ENCODE results near the gene C2. TPM values are rescaled to one million over a fixed set of nuclear protein-coding genes. Genes with fewer than 3 reads are reported as not detected.

The C2 gene
- total and polyA plus RNA-seq, 2 donors (not counting 1 experiment from before 2014, with no cell fraction given) = 0.28 to 3.4 TPM

- intact Hi-C loops (cut with micrococcal nuclease) = no loop called here
- WGBS (ENCODE audit: insufficient coverage) = 89% methylated on average over 3 of the region's 3 CpGs
These were observed 16.2 kb downstream of the C2 start for GRCh38 chr6:31943742-31944141.

GRCh38 chr6:31945154-31945506 lies 17.6 kb downstream of the C2 start:
- 91% methylated on average over 9 of the region's 9 CpGs for WGBS (ENCODE audit: insufficient coverage)
- TF ChIP-seq EZH2 (IDR thresholded peaks at IDR 0.05; ENCODE audit: borderline replicate concordance, insufficient read depth, low read depth, low read length, poor library complexity, severe bottlenecking) (no peak), CTCF (IDR thresholded peaks at IDR 0.05) (no peak)
- Mint-ChIP-seq H3K4me3 (no peak overlapping the region), H3K27me3 (peaks cover 18% of the 10 kb centered on the region), H3K4me1 (no peaks in the 10 kb centered on the region), H3K27ac (no peak overlapping the region), H3K9me3 (ENCODE audit: insufficient read depth) (no peaks in the 10 kb centered on the region)
- ATAC-seq (ENCODE audit: low read depth) = no peak
- no peak overlapping the region for H2AFZ ChIP-seq (ENCODE audit: insufficient read depth, low read depth, low read length, poor library complexity, severe bottlenecking)
- H3K4me1 ChIP-seq (ENCODE audit: control insufficient read depth in 2 of 2, insufficient read depth in 2 of 2, low read length in 2 of 2) = no peaks in the 10 kb centered on the region
- H3K9ac ChIP-seq (ENCODE audit: low read length) = no peak overlapping the region
- H3K36me3 ChIP-seq (replicated peaks in 1 of 2; ENCODE audit: control extremely low read depth in 1 of 2, control insufficient read depth in 1 of 2, extremely low read depth in 1 of 2, insufficient read depth in 2 of 2, low read length in 1 of 2) = no peaks in the 10 kb centered on the region
- DNase-seq = no peak
- H3K4me2 ChIP-seq (replicated peaks; ENCODE audit: low read depth, low read length, poor library complexity, severe bottlenecking) = no peak overlapping the region
- H3K4me3 ChIP-seq (ENCODE audit: control extremely low read depth in 1 of 5, extremely low read depth in 1 of 5, insufficient read depth in 1 of 5, low read depth in 2 of 5, low read length in 4 of 5) = no peak overlapping the region
- intact Hi-C loops (cut with micrococcal nuclease) = no loop called here
- no peaks in the 10 kb centered on the region for H3K79me2 ChIP-seq (ENCODE audit: control insufficient read depth, insufficient read depth, low read length)
- H3K27me3 ChIP-seq (replicated peaks in 1 of 4; ENCODE audit: control extremely low read depth in 1 of 4, control insufficient read depth in 3 of 4, insufficient read depth in 4 of 4, low read length in 3 of 4) = peaks cover 0 to 26% (median 5%) of the 10 kb centered on the region in 4 experiments
- no peaks in the 10 kb centered on the region for H4K20me1 ChIP-seq (ENCODE audit: control insufficient read depth, insufficient read depth, low read length, poor library complexity, severe bottlenecking)
- ChIA-PET POLR2A (no interaction called here), CTCF (no interaction called here)
- no peak overlapping the region for H3K27ac ChIP-seq (ENCODE audit: low read length in 2 of 2)
- no peaks in the 10 kb centered on the region for H3K9me3 ChIP-seq (ENCODE audit: control extremely low read depth in 1 of 3, control insufficient read depth in 2 of 3, insufficient read depth in 1 of 3, low read length in 2 of 3)

More at GRCh38 chr6:31943742-31944141, 16.2 kb downstream of the C2 start:
- H3K4me2 ChIP-seq (replicated peaks; ENCODE audit: low read depth, low read length, poor library complexity, severe bottlenecking) = no peak overlapping the region
- CTCF ChIA-PET = interaction anchor here (3.2 kb wide), 1 partner anchor 9 kb away, joined by 11 read pairs; no protein-coding TSS in a partner anchor
- H3K36me3 ChIP-seq (replicated peaks in 1 of 2; ENCODE audit: control extremely low read depth in 1 of 2, control insufficient read depth in 1 of 2, extremely low read depth in 1 of 2, insufficient read depth in 2 of 2, low read length in 1 of 2) = no peaks in the 10 kb centered on the region
- peaks cover 0 to 26% (median 5%) of the 10 kb centered on the region in 4 experiments for H3K27me3 ChIP-seq (replicated peaks in 1 of 4; ENCODE audit: control extremely low read depth in 1 of 4, control insufficient read depth in 3 of 4, insufficient read depth in 4 of 4, low read length in 3 of 4)
- no peaks in the 10 kb centered on the region for H3K79me2 ChIP-seq (ENCODE audit: control insufficient read depth, insufficient read depth, low read length)
- H3K4me1 Mint-ChIP-seq = no peaks in the 10 kb centered on the region
- no peak overlapping the region for H2AFZ ChIP-seq (ENCODE audit: insufficient read depth, low read depth, low read length, poor library complexity, severe bottlenecking)
- ATAC-seq (ENCODE audit: low read depth) = no peak
- H3K27me3 Mint-ChIP-seq = peaks cover 18% of the 10 kb centered on the region
- no peak for DNase-seq
- no peak overlapping the region for H3K4me3 Mint-ChIP-seq
- H3K4me3 ChIP-seq (ENCODE audit: control extremely low read depth in 1 of 5, extremely low read depth in 1 of 5, insufficient read depth in 1 of 5, low read depth in 2 of 5, low read length in 4 of 5) = no peak overlapping the region
- no peak overlapping the region for H3K27ac ChIP-seq (ENCODE audit: low read length in 2 of 2)
- POLR2A ChIA-PET = no interaction called here
- H3K9me3 ChIP-seq (ENCODE audit: control extremely low read depth in 1 of 3, control insufficient read depth in 2 of 3, insufficient read depth in 1 of 3, low read length in 2 of 3) = no peaks in the 10 kb centered on the region
- no peaks in the 10 kb centered on the region for H4K20me1 ChIP-seq (ENCODE audit: control insufficient read depth, insufficient read depth, low read length, poor library complexity, severe bottlenecking)
- no peak overlapping the region for H3K9ac ChIP-seq (ENCODE audit: low read length)
- H3K27ac Mint-ChIP-seq = no peak overlapping the region
- H3K4me1 ChIP-seq (ENCODE audit: control insufficient read depth in 2 of 2, insufficient read depth in 2 of 2, low read length in 2 of 2) = no peaks in the 10 kb centered on the region
- H3K9me3 Mint-ChIP-seq (ENCODE audit: insufficient read depth) = no peaks in the 10 kb centered on the region
- no peak for TF ChIP-seq EZH2 (IDR thresholded peaks at IDR 0.05; ENCODE audit: borderline replicate concordance, insufficient read depth, low read depth, low read length, poor library complexity, severe bottlenecking)
- no peak for TF ChIP-seq CTCF (IDR thresholded peaks at IDR 0.05)

Measured in B cell (primary cell).